NOMO-1 treated with DMSO at 0.1 percent for 48 hours (cell line): ENCODE measurements around the gene ERCC2.

Source experiments
- DNase-seq: peaks from one replicate; lab custom pipeline; 2025; ENCODE audit not compliant: unreplicated experiment; lab: John Stamatoyannopoulos, UW

ERCC2 gene

GRCh38 chr19:45356760-45357444 is 13.5 kb downstream of the ERCC2 start:
- no peak for DNase-seq

- DNase-seq, result no peak
These were observed 14.5 kb downstream of the ERCC2 start for GRCh38 chr19:45355910-45356309.

- no peak for DNase-seq
These were observed 15.0 kb downstream of the ERCC2 start for GRCh38 chr19:45355402-45355801.

- DNase-seq, result no peak
These were observed 16.0 kb downstream of the ERCC2 start for GRCh38 chr19:45354241-45354842.

GRCh38 chr19:45352914-45353796 is 17.2 kb downstream of the ERCC2 start:
- DNase-seq, result no peak

GRCh38 chr19:45352471-45352870 is 17.9 kb downstream of the ERCC2 start:
- no peak for DNase-seq

- DNase-seq, result no peak
These were observed 18.3 kb downstream of the ERCC2 start for GRCh38 chr19:45352062-45352461.

- no peak for DNase-seq
These were observed 18.9 kb downstream of the ERCC2 start for GRCh38 chr19:45351401-45351952.

- DNase-seq, result no peak
These were observed 19.8 kb downstream of the ERCC2 start for GRCh38 chr19:45350477-45351058.

- no peak for DNase-seq
These were observed 20.9 kb downstream of the ERCC2 start for GRCh38 chr19:45349430-45349941.

GRCh38 chr19:45349126-45349415 is 21.3 kb downstream of the ERCC2 start:
- DNase-seq, result no peak

GRCh38 chr19:45348367-45349125 is 21.8 kb downstream of the ERCC2 start:
- no peak for DNase-seq

GRCh38 chr19:45347570-45348366 is 22.6 kb downstream of the ERCC2 start:
- no peak for DNase-seq

- DNase-seq, result no peak
These were observed 23.9 kb downstream of the ERCC2 start for GRCh38 chr19:45346449-45346848.

GRCh38 chr19:45345506-45345860 is 24.9 kb downstream of the ERCC2 start:
- no peak for DNase-seq

- DNase-seq, result no peak
These were observed 25.5 kb downstream of the ERCC2 start for GRCh38 chr19:45344621-45345505.

- DNase-seq, result no peak
These were observed 27.5 kb downstream of the ERCC2 start for GRCh38 chr19:45342911-45343310.

GRCh38 chr19:45340899-45341453 is 29.4 kb downstream of the ERCC2 start:
- no peak for DNase-seq
